PC-9 (cell line): ENCODE results near the gene ARHGAP6. TPM values are rescaled to one million over a fixed set of nuclear protein-coding genes. Genes with fewer than 3 reads are reported as not detected.

Source experiments
- BruUV-seq: library from RNA; stranded (reverse); fragments of 400-500 nt; replicated peaks from 2 replicates; lab custom pipeline; 2021; lab: Mats Ljungman, UMichigan
- CTCF ChIA-PET: fragments of 300-600 bp; sonication (Branson Sonifier 250); formaldehyde crosslinking; loops from one replicate; lab custom pipeline; 2022; ENCODE audit warnings: antibody characterized with exemption; lab: Charles Lee
- POLR2A ChIA-PET: fragments of 300-600 bp; sonication (Branson Sonifier 250); formaldehyde crosslinking; loops from one replicate; lab custom pipeline; 2022; ENCODE audit warnings: antibody characterized with exemption; ENCODE audit not compliant: unreplicated experiment; lab: Charles Lee
- DNase-seq, 2 experiments: peaks; one replicate each; pipeline versions ENCODE4 v3.0.0 to v3.0.0-alpha.2; 2015 to 2022; ENCODE audit warnings: mixed read lengths in 1 of 2
- H2AFZ ChIP-seq: fragments of 200-600 bp; sonication (generic); 2 replicates; pipeline ENCODE4 v1.8.1; 2017; ENCODE audit warnings: antibody characterized with exemption
- H3F3A ChIP-seq: fragments of 200-600 bp; sonication (generic); 2 replicates; pipeline ENCODE4 v1.8.1; 2017; ENCODE audit warnings: antibody characterized with exemption, mild to moderate bottlenecking, low read depth; ENCODE audit not compliant: insufficient read depth
- H3K27ac ChIP-seq: fragments of 200-600 bp; sonication (generic); 2 replicates; pipeline ENCODE4 v1.6.1; 2016; ENCODE audit warnings: mixed run types
- H3K27me3 ChIP-seq: fragments of 200-600 bp; sonication (generic); 2 replicates; pipeline ENCODE4 v1.6.1; 2016; ENCODE audit warnings: low read depth, mixed run types; ENCODE audit not compliant: insufficient read depth
- H3K36me3 ChIP-seq: fragments of 200-600 bp; sonication (generic); 2 replicates; pipeline ENCODE4 v1.6.1; 2016; ENCODE audit warnings: low read depth, mixed run types
- H3K4me1 ChIP-seq: fragments of 200-600 bp; sonication (generic); replicated peaks from 2 replicates; pipeline ENCODE4 v1.6.1; 2016; ENCODE audit warnings: mixed run types; ENCODE audit not compliant: insufficient read depth
- H3K4me2 ChIP-seq: fragments of 200-600 bp; sonication (generic); 2 replicates; pipeline ENCODE4 v1.6.1; 2017; ENCODE audit warnings: mixed run types
- H3K4me3 ChIP-seq: fragments of 200-600 bp; sonication (generic); 2 replicates; pipeline ENCODE4 v1.6.1; 2016; ENCODE audit warnings: mixed run types
- H3K79me2 ChIP-seq: fragments of 200-600 bp; sonication (generic); 2 replicates; pipeline ENCODE4 v1.6.1; 2017; ENCODE audit warnings: low read depth, mixed run types
- H3K9me2 ChIP-seq: fragments of 200-600 bp; sonication (generic); 2 replicates; pipeline ENCODE4 v1.8.1; 2017; ENCODE audit warnings: mild to moderate bottlenecking; ENCODE audit not compliant: insufficient read depth
- H3K9me3 ChIP-seq: fragments of 200-600 bp; sonication (generic); 2 replicates; pipeline ENCODE4 v1.8.1; 2016; ENCODE audit warnings: low read depth; ENCODE audit not compliant: insufficient read depth
- H4K20me1 ChIP-seq: fragments of 200-600 bp; sonication (generic); 2 replicates; pipeline ENCODE4 v1.8.1; 2017; ENCODE audit not compliant: insufficient read depth
- EZH2 ChIP-seq: fragments of 200-600 bp; sonication (generic); IDR thresholded peaks from 2 replicates; pipeline ENCODE4 v1.8.0; 2017; ENCODE audit warnings: antibody characterized with exemption, low read depth
- intact Hi-C: fragments of 100-400 bp; cut with micrococcal nuclease; formaldehyde crosslinking; loops from one replicate; pipeline ENCODE4 v1.10.0; 2022; ENCODE audit not compliant: unreplicated experiment
- total RNA-seq: library from RNA; stranded (reverse); gene quantifications from 2 replicates; pipeline ENCODE4 v1.2.3, GENCODE V29; 2021
- TF ChIP-seq, protein P1 (sequence below): fragments of 200-600 bp; sonication (generic); conservative IDR thresholded peaks from 2 replicates; pipeline ENCODE4 v1.6.1; 2017; ENCODE audit warnings: mixed run types, antibody characterized with exemption, mild to moderate bottlenecking, moderate library complexity

The ARHGAP6 gene
- total RNA-seq, 1 experiment from 2014 or later = not detected

DNA sequence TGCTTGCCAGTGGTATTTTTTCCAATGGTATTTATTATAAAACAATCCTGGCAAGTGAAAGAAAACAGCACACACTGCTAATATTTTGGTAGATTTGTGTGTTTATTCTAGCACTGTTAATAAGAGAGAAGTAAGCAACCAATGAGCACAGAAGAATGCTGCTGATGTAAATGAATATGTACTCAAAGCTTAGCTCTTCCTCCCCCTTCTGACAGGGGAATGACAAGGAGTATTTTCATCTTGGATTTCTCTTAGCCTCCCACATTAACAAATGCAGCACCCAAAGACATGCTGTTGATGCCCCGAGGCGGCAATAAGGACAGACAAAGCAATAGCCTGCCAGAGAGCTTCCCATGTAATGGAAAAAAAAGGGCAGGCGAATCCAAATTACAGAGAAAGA, 18.6 kb downstream of the ARHGAP6 start:
- Histone ChIP-seq H2AFZ (no peak overlapping the region), H3K4me3 (no peak overlapping the region), H3K4me1 (no peaks in the 10 kb centered on the region), H3K36me3 (no peaks in the 10 kb centered on the region), H3K27ac (no peak overlapping the region), H4K20me1 (no peaks in the 10 kb centered on the region), H3F3A (no peaks in the 10 kb centered on the region), H3K4me2 (no peak overlapping the region), H3K27me3 (no peaks in the 10 kb centered on the region; the same call in 1 of the 2 replicates), H3K79me2 (no peaks in the 10 kb centered on the region), H3K9me3 (no peaks in the 10 kb centered on the region), H3K9me2 (no peaks in the 10 kb centered on the region)
- CTCF ChIA-PET = no interaction called here
- intact Hi-C loops = no loop called here
- no TSS peak for BruUV-seq
- POLR2A ChIA-PET = no interaction called here
- DNase-seq = no peak
- TF ChIP-seq, protein P1, sequence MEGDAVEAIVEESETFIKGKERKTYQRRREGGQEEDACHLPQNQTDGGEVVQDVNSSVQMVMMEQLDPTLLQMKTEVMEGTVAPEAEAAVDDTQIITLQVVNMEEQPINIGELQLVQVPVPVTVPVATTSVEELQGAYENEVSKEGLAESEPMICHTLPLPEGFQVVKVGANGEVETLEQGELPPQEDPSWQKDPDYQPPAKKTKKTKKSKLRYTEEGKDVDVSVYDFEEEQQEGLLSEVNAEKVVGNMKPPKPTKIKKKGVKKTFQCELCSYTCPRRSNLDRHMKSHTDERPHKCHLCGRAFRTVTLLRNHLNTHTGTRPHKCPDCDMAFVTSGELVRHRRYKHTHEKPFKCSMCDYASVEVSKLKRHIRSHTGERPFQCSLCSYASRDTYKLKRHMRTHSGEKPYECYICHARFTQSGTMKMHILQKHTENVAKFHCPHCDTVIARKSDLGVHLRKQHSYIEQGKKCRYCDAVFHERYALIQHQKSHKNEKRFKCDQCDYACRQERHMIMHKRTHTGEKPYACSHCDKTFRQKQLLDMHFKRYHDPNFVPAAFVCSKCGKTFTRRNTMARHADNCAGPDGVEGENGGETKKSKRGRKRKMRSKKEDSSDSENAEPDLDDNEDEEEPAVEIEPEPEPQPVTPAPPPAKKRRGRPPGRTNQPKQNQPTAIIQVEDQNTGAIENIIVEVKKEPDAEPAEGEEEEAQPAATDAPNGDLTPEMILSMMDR = no peak
- TF ChIP-seq EZH2 = no peak

- POLR2A ChIA-PET = no interaction called here
- BruUV-seq = no TSS peak
Observed at GRCh38 chrX:11641349-11642065, 24.2 kb downstream of the ARHGAP6 start.

GRCh38 chrX:11640089-11640488, 25.6 kb downstream of the ARHGAP6 start:
- Histone ChIP-seq H3K4me2 (no peak overlapping the region), H3K4me3 (no peak overlapping the region), H3K9me2 (no peaks in the 10 kb centered on the region), H3K27ac (no peak overlapping the region), H2AFZ (no peak overlapping the region), H3K27me3 (no peaks in the 10 kb centered on the region), H3K4me1 (no peaks in the 10 kb centered on the region), H3K9me3 (no peaks in the 10 kb centered on the region), H3K79me2 (no peaks in the 10 kb centered on the region), H4K20me1 (no peaks in the 10 kb centered on the region), H3K36me3 (no peaks in the 10 kb centered on the region), H3F3A (no peaks in the 10 kb centered on the region)
- TF ChIP-seq, protein P1 = no peak
- no peak for TF ChIP-seq EZH2
- intact Hi-C loops = no loop called here
- CTCF ChIA-PET = no interaction called here
- no peak for DNase-seq
- POLR2A ChIA-PET = no interaction called here
- no TSS peak for BruUV-seq

More at GRCh38 chrX:11641349-11642065, 24.2 kb downstream of the ARHGAP6 start:
- no peak for DNase-seq
- Histone ChIP-seq H3K4me3 (no peak overlapping the region), H3K9me2 (no peaks in the 10 kb centered on the region), H3K4me2 (no peak overlapping the region), H3F3A (no peaks in the 10 kb centered on the region), H2AFZ (no peak overlapping the region), H3K36me3 (no peaks in the 10 kb centered on the region), H3K9me3 (no peaks in the 10 kb centered on the region), H3K27me3 (no peaks in the 10 kb centered on the region), H4K20me1 (no peaks in the 10 kb centered on the region), H3K4me1 (no peaks in the 10 kb centered on the region), H3K27ac (no peak overlapping the region), H3K79me2 (no peaks in the 10 kb centered on the region)
- TF ChIP-seq, protein P1 = no peak
- TF ChIP-seq EZH2 = no peak
- intact Hi-C loops = no loop called here
- CTCF ChIA-PET = no interaction called here
